Epithelial cell of proximal tubule (primary cell): ENCODE measurements around the gene TET3. TPM values are rescaled to one million over a fixed set of nuclear protein-coding genes. Genes with fewer than 3 reads are reported as not detected.
"Not testable (repeated sequence)": the region's sequence is repeated elsewhere in the genome, so short reads cannot be mapped to it uniquely, and the experiment has no call there.

Experiments used
- DNase-seq: peaks from one replicate; pipeline ENCODE4 v3.0.0-alpha.2; 2011; ENCODE audit warnings: low read depth
- H3K4me3 ChIP-seq: 2 replicates; pipeline ENCODE4 v1.5.1; 2011; ENCODE audit warnings: low read depth, mild to moderate bottlenecking, low read length
- CTCF ChIP-seq: conservative IDR thresholded peaks from 2 replicates; pipeline ENCODE4 v1.5.1; 2012; ENCODE audit warnings: low read depth, mild to moderate bottlenecking, low read length
- total RNA-seq: library from RNA; depleted of rRNA; stranded (reverse); fragments of >200 nt; gene quantifications from 2 replicates; pipeline ENCODE4 v1.2.3, GENCODE V29; 2015

TET3 gene
- 4.8 and 5.4 TPM in 2 replicates for total RNA-seq

- DNase-seq, result no peak
- H3K4me3 ChIP-seq, result peak within 1 kb of the TSS; percentile 69
- TF ChIP-seq CTCF, result no peak
Measured at GRCh38 chr2:73984203-73984921, at the start of gene TET3. Gene TET3, plus strand, starts transcription at chr2:73984910. Its CDS starts 1,494 bp downstream, at chr2:73986404.

GRCh38 chr2:73935641-73936040 lies 49.1 kb upstream of the TET3 start:
- no peak for DNase-seq
- no peak overlapping the region for H3K4me3 ChIP-seq
- TF ChIP-seq CTCF, result no peak

- DNase-seq, result no peak
- no peak for TF ChIP-seq CTCF
- H3K4me3 ChIP-seq, result no peak overlapping the region
Measured at GRCh38 chr2:73937103-73937885, 47.4 kb upstream of the TET3 start.

GRCh38 chr2:73937899-73938298 lies 46.8 kb upstream of the TET3 start:
- no peak for TF ChIP-seq CTCF
- H3K4me3 ChIP-seq, result no peak overlapping the region
- DNase-seq, result no peak

GRCh38 chr2:73938718-73939352 lies 45.9 kb upstream of the TET3 start:
- H3K4me3 ChIP-seq, result no peak overlapping the region
- TF ChIP-seq CTCF, result no peak
- no peak for DNase-seq

- no peak for DNase-seq
- TF ChIP-seq CTCF, result peak; percentile 39
- H3K4me3 ChIP-seq, result no peak overlapping the region
Measured at GRCh38 chr2:73939419-73939818, 45.3 kb upstream of the TET3 start.

- not testable (repeated sequence) for DNase-seq, H3K4me3 ChIP-seq
Measured at GRCh38 chr2:73940066-73940465, 44.6 kb upstream of the TET3 start.
